HepG2 (cell line): ENCODE results near the gene SYPL1. TPM values are rescaled to one million over a fixed set of nuclear protein-coding genes. Genes with fewer than 3 reads are reported as not detected.

Experiments
- ATAC-seq: fragments of 200-7000 bp; cut with Tn5 transposase; 3 replicates; pipeline ENCODE4 v1.9.1; 2020; ENCODE audit warnings: mild to moderate bottlenecking, moderate library complexity
- BruUV-seq: library from RNA; stranded (reverse); fragments of 400-500 nt; replicated peaks from 2 replicates; lab custom pipeline; 2021; lab: Mats Ljungman, UMichigan
- CTCF ChIA-PET: fragments of 300-600 bp; formaldehyde crosslinking; extraction: SDS; loops from one replicate; lab custom pipeline; 2021; ENCODE audit warnings: low total read pairs, inconsistent platforms, low intra/inter-chr PET ratio; lab: Yijun Ruan, JAX
- POLR2A ChIA-PET: fragments of 350-600 bp; sonication (Branson Sonifier 250); formaldehyde crosslinking; loops from one replicate; lab custom pipeline; 2020; ENCODE audit warnings: antibody characterized with exemption, inconsistent platforms; lab: Yijun Ruan, JAX
- DNase-seq: peaks from one replicate; pipeline ENCODE4 v3.0.0-alpha.2; 2015; ENCODE audit warnings: low spot score
- FAIRE-seq: peaks from 3 replicates; lab custom pipeline; 2011; peaks lifted over from hg19 to GRCh38; lab: Jason Lieb, UNC
- H2AFZ ChIP-seq: one replicate; pipeline ENCODE4 v1.6.1; 2011; ENCODE audit warnings: low read length, inconsistent platforms
- H3K27ac ChIP-seq: fragments of 300-600 bp; 3 replicates; pipeline ENCODE4 v1.8.0; 2011; ENCODE audit warnings: mixed run types, mild to moderate bottlenecking, mixed read lengths, low read length, inconsistent platforms; ENCODE audit not compliant: insufficient read depth; ENCODE audit errors: extremely low read length
- H3K27me3 ChIP-seq, 2 experiments: fragments of 200-600 bp in 1 of 2; 2 replicates in 1 of 2; 3 replicates in 1 of 2; pipeline versions ENCODE4 v1.6.0 to v1.8.0; 2011; ENCODE audit warnings: low read length in 2 of 2, mild to moderate bottlenecking in 2 of 2, moderate library complexity in 2 of 2, inconsistent platforms in 1 of 2; ENCODE audit not compliant: insufficient read depth in 2 of 2, control insufficient read depth in 1 of 2
- H3K36me3 ChIP-seq, 2 experiments: fragments of 200-600 bp in 1 of 2; replicated peaks in 1 of 2; 2 replicates in 1 of 2; 3 replicates in 1 of 2; pipeline versions ENCODE4 v1.5.1 to v1.8.0; 2011; ENCODE audit warnings: low read length in 2 of 2, inconsistent platforms in 1 of 2; ENCODE audit not compliant: insufficient read depth in 2 of 2, control insufficient read depth in 1 of 2
- H3K4me1 ChIP-seq: 2 replicates; pipeline ENCODE4 v1.5.1; 2012; ENCODE audit warnings: low read length, inconsistent platforms; ENCODE audit not compliant: insufficient read depth
- H3K4me2 ChIP-seq: 2 replicates; pipeline ENCODE4 v1.6.0; 2011; ENCODE audit warnings: low read depth, low read length, inconsistent platforms
- H3K4me3 ChIP-seq, 3 experiments: fragments of 200-600 bp in 1 of 3; sonication (generic), shearing (Covaris generic) in 1 of 3; replicated peaks in 1 of 3; 2 replicates each; pipeline ENCODE4 v1.5.1; 2011 to 2016; ENCODE audit warnings: low read length in 3 of 3, inconsistent platforms in 2 of 3, low read depth in 2 of 3, mild to moderate bottlenecking in 2 of 3, control low read depth in 1 of 3, mixed read lengths in 1 of 3; ENCODE audit not compliant: insufficient read depth in 1 of 3
- H3K79me2 ChIP-seq: one replicate; pipeline ENCODE4 v1.6.1; 2011; ENCODE audit warnings: low read length, inconsistent platforms; ENCODE audit not compliant: insufficient read depth
- H3K9ac ChIP-seq: 2 replicates; pipeline ENCODE4 v1.6.0; 2011; ENCODE audit warnings: mild to moderate bottlenecking, low read depth, low read length, inconsistent platforms; ENCODE audit not compliant: insufficient read depth
- H3K9me3 ChIP-seq: 2 replicates; pipeline ENCODE4 v1.5.1; 2012; ENCODE audit warnings: mild to moderate bottlenecking, low read length
- H4K20me1 ChIP-seq: 2 replicates; pipeline ENCODE4 v1.6.0; 2011; ENCODE audit warnings: inconsistent platforms, mild to moderate bottlenecking, low read length, moderate library complexity; ENCODE audit not compliant: insufficient read depth
- ARHGAP35 ChIP-seq: sonication (generic); formaldehyde crosslinking; IDR thresholded peaks from 2 replicates; pipeline ENCODE4 v1.9.0; 2022; ENCODE audit warnings: mild to moderate bottlenecking, inconsistent platforms, moderate library complexity, missing genetic modification reagents, borderline replicate concordance
- ARID3A ChIP-seq: IDR thresholded peaks from 2 replicates; pipeline ENCODE4 v1.6.1; 2012; ENCODE audit warnings: low read depth, low read length, improper control_type of control experiment
- CBX1 ChIP-seq: IDR thresholded peaks from one replicate; pipeline ENCODE4 v1.6.1; 2016; ENCODE audit warnings: antibody characterized with exemption, low read depth
- ELF1 ChIP-seq: sonication (generic); formaldehyde crosslinking; IDR thresholded peaks from 2 replicates; pipeline ENCODE4 v1.4.0; 2020; ENCODE audit warnings: missing genetic modification reagents
- FLYWCH1 ChIP-seq: sonication (generic); formaldehyde crosslinking; IDR thresholded peaks from 2 replicates; pipeline ENCODE4 v1.8.1; 2023; ENCODE audit warnings: mild to moderate bottlenecking, missing genetic modification reagents
- HNF4G ChIP-seq, 2 experiments: sonication (generic) in 1 of 2; formaldehyde crosslinking in 1 of 2; IDR thresholded peaks; 2 replicates each; pipeline versions ENCODE4 v1.4.0 to v1.6.1; 2011 to 2020; ENCODE audit warnings: borderline replicate concordance in 2 of 2, low read depth in 2 of 2, mild to moderate bottlenecking in 2 of 2, low read length in 1 of 2, missing genetic modification reagents in 1 of 2, moderate library complexity in 1 of 2
- MAFF ChIP-seq: IDR thresholded peaks from 2 replicates; pipeline ENCODE4 v1.6.1; 2011; ENCODE audit warnings: low read depth, low read length, improper control_type of control experiment
- MED8 ChIP-seq: sonication (generic); formaldehyde crosslinking; IDR thresholded peaks from 2 replicates; pipeline ENCODE4 v1.8.1; 2023; ENCODE audit warnings: mild to moderate bottlenecking, missing genetic modification reagents; ENCODE audit not compliant: insufficient replicate concordance
- REL ChIP-seq: sonication (generic); formaldehyde crosslinking; conservative IDR thresholded peaks from 2 replicates; pipeline ENCODE4 v1.8.0; 2022; ENCODE audit warnings: mild to moderate bottlenecking, missing genetic modification reagents, moderate library complexity
- REXO4 ChIP-seq: sonication (generic); formaldehyde crosslinking; IDR thresholded peaks from 2 replicates; pipeline ENCODE4 v1.8.0; 2022; ENCODE audit warnings: missing genetic modification reagents, mild to moderate bottlenecking, borderline replicate concordance
- RXRA ChIP-seq: sonication (generic); formaldehyde crosslinking; IDR thresholded peaks from 2 replicates; pipeline ENCODE4 v1.5.1; 2020; ENCODE audit warnings: missing genetic modification reagents
- TAF15 ChIP-seq: fragments of 200-400 bp; formaldehyde crosslinking; IDR thresholded peaks from one replicate; pipeline ENCODE4 v1.6.1; 2018; ENCODE audit warnings: mild to moderate bottlenecking, low read depth, low read length; ENCODE audit not compliant: poor library complexity, severe bottlenecking
- ZEB1 ChIP-seq: IDR thresholded peaks from 2 replicates; pipeline ENCODE4 v1.6.1; 2012; ENCODE audit warnings: mild to moderate bottlenecking, low read depth, inconsistent platforms; ENCODE audit not compliant: insufficient replicate concordance
- ZNF276 ChIP-seq: sonication (generic); formaldehyde crosslinking; IDR thresholded peaks from 2 replicates; pipeline ENCODE4 v1.4.0; 2020; ENCODE audit warnings: mild to moderate bottlenecking, low read depth, missing genetic modification reagents
- ZNF512 ChIP-seq: sonication (generic); formaldehyde crosslinking; IDR thresholded peaks from 2 replicates; pipeline ENCODE4 v1.4.0; 2020; ENCODE audit warnings: mild to moderate bottlenecking, missing genetic modification reagents
- ZNF589 ChIP-seq: sonication (generic); formaldehyde crosslinking; conservative IDR thresholded peaks from 2 replicates; pipeline ENCODE4 v1.8.0; 2022; ENCODE audit warnings: mild to moderate bottlenecking, moderate library complexity, missing genetic modification reagents
- WGBS: methylation state at CpG from one replicate; pipeline ENCODE4 v1.1.6; 2017; ENCODE audit warnings: low lambda C conversion rate; 5-methylcytosine and 5-hydroxymethylcytosine counted together
- in situ Hi-C: cut with HindIII; loops from 2 replicates; pipeline ENCODE4 v1.10.0; 2017; ENCODE audit warnings: low pct_unique_long_range_greater_than_20kb; ENCODE audit not compliant: extremely low pct_ligation_motif_present
- intact Hi-C: fragments of 100-400 bp; cut with micrococcal nuclease; formaldehyde crosslinking; loops from one replicate; pipeline ENCODE4 v1.10.0; 2022; ENCODE audit not compliant: unreplicated experiment
- polyA plus RNA-seq, 8 experiments: library from polyadenylated mRNA; depleted of rRNA in 3 of 8; stranded (reverse) in 7 of 8; unstranded in 1 of 8; fragments of >200 nt; fragmentation: Illumina TruSeq in 4 of 8; extraction: Trizol in 4 of 8; gene quantifications; 2 replicates each; pipeline versions ENCODE4 v1.2.1 to v1.2.3, GENCODE V29; 2011 to 2016; ENCODE audit warnings: low read depth in 4 of 8, missing spikeins in 1 of 8, mixed read lengths in 1 of 8; ENCODE audit not compliant: insufficient read depth in 1 of 8
- total RNA-seq, 5 experiments: library from RNA; depleted of rRNA; stranded (reverse); fragments of >200 nt; fragmentation: Illumina TruSeq; extraction: Trizol; gene quantifications; 2 replicates each; pipeline ENCODE4 v1.2.3, GENCODE V29; 2016; ENCODE audit warnings: low read depth in 1 of 5

SYPL1 gene
- total and polyA plus RNA-seq, 2 of the 13 experiments (the other 11 are each of a cell fraction or from before 2014, with no cell fraction given): 27.5 to 40.2 TPM

- CTCF ChIA-PET: no interaction called here
- no peaks in the 10 kb centered on the region for H4K20me1 ChIP-seq
- H3K4me1 ChIP-seq: peaks cover 78% of the 10 kb centered on the region
- H3K27ac ChIP-seq: no peak overlapping the region
- in situ Hi-C loops (no loop called here), intact Hi-C loops (no loop called here)
- 0 out of 2 replicates have a peak overlapping the region, but pooled peaks have one; percentile 58 for H3K4me2 ChIP-seq
- no peak for ATAC-seq
- POLR2A ChIA-PET: no interaction called here
- FAIRE-seq: no peak
- H3K36me3 ChIP-seq: no peaks in the 10 kb centered on the region
- H3K27me3 ChIP-seq: peaks cover 3 to 11% of the 10 kb centered on the region in 2 experiments; a peak in 2 of 5 replicates
- no TSS peak for BruUV-seq
- H3K9ac ChIP-seq: no peak overlapping the region
- no peaks in the 10 kb centered on the region for H3K79me2 ChIP-seq
- WGBS: 79% methylated on average over 8 of the region's 9 CpGs
- DNase-seq: no peak
- no peak overlapping the region for H3K4me3 ChIP-seq
- H2AFZ ChIP-seq: no peak overlapping the region
- TF ChIP-seq ARID3A (no peak), MED8 (CRISPR knock-in tag) (no peak), MAFF (no peak), ARHGAP35 (CRISPR knock-in tag) (no peak), ELF1 (no peak), FLYWCH1 (CRISPR knock-in tag) (no peak), ZNF276 (CRISPR knock-in tag) (no peak), REL (CRISPR knock-in tag) (no peak), ZEB1 (no peak), ZNF512 (CRISPR knock-in tag) (no peak), REXO4 (no peak), TAF15 (no peak), RXRA (CRISPR knock-in tag) (no peak), HNF4G (IDR thresholded peaks at IDR 0.05; ENCODE audit: borderline replicate concordance, low read depth, low read length) (no peak), HNF4G (CRISPR knock-in tag; IDR thresholded peaks at IDR 0.05; ENCODE audit: borderline replicate concordance, low read depth) (no peak), CBX1 (no peak), ZNF589 (CRISPR knock-in tag) (no peak)
- no peaks in the 10 kb centered on the region for H3K9me3 ChIP-seq
Measured at GRCh38 chr7:106061301-106061979, 50.7 kb downstream of the SYPL1 start.
